HG02798 (cell line): ENCODE results near the gene SELPLG.
"Not testable (repeated sequence)": the region's sequence is repeated elsewhere in the genome, so short reads cannot be mapped to it uniquely, and the experiment has no call there.

Source experiments
- ATAC-seq: cut with Tn5 transposase; IDR thresholded peaks from one replicate; pipeline ENCODE4 v1.9.1; 2021; ENCODE audit warnings: mild to moderate bottlenecking; ENCODE audit not compliant: unreplicated experiment, poor library complexity

SELPLG gene

GRCh38 chr12:108577458-108577857 is 56.2 kb downstream of the SELPLG start:
- no peak for ATAC-seq

GRCh38 chr12:108576660-108577234 is 56.9 kb downstream of the SELPLG start:
- ATAC-seq: no peak

DNA sequence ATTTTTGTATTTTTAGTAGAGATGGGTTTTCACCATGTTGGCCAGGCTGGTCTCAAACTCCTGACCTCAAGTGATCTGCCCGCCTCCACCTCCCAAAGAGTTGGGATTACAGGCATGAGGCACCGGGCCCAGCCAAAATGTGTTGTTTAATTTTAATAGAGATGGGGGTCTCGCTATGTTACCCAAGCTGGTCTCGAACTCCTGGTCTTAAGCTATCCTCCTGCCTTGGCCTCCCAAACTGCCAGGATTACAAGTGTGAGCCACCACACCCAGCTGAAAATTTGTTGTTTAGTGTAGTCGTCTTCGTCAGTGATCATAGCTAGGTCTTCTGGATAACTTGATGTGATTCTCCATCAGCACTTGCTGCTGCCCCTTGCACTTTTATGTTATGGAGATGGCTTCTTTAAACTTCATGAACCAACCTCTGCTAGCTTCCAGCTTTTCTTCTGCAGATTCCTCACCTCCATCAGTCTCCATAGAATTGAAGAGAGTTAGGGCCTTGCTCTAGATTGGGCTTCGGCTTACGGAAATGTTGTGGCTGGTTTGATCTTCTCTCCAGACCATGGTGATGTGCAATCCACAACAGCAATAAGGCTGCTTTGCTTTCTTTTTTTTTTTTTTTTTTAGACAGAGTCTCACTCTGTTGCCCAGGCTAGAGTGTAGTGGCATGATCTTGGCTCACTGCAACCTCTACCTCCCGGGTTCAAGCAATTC is 58.3 kb downstream of the SELPLG start:
- no peak for ATAC-seq

- not testable (repeated sequence) for ATAC-seq
Measured at GRCh38 chr12:108574276-108574675, 59.4 kb downstream of the SELPLG start.

DNA sequence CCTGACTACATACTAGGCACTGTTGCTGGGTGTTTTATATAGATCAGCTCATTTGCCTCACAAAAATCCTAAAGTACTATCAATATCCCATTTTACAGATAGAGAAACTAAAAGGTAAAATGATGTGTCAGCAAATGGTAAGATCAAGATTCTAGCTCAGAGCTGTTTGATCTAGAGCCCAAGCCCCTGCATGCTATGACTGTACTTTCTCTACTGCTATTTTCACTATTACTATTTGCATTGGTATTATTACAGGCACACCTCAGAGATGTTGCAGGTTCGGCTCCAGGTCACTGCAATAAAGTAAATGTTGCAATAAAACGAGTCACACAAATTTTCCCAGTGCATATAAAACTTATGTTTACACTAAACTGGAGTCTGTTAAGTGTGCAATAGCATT is 60.4 kb downstream of the SELPLG start:
- no peak for ATAC-seq

DNA sequence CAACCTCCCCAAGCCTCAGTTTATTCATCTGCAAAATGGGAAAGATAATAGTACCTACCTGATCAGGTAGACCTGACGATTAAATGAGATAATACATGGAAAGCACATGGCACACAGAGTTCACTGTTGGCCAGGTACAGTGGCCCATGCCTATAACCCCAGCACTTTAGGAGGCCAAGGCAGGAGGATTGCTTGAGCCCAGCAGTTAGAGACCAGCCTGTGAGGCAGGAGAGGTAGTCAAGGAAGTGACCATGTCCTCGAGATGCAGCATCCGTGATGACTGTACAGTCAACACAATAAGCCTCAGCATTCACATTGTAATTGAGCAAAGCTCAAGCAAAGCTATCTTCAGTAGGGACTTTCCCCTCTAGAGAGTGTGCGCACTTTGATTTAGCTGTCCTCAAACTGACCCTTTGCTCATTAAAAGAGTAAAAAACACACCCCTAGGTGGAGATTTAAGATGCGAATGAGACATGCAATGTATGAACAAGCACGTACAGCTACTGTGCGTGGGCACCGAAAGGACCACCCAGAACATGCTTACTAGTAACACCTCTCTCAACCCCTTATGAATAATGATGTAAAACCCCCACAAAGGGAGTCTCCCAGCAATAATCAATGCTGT is 61.4 kb downstream of the SELPLG start:
- peak; percentile 29 for ATAC-seq
